ENCODE data around the gene BCDIN3D.

DNA sequence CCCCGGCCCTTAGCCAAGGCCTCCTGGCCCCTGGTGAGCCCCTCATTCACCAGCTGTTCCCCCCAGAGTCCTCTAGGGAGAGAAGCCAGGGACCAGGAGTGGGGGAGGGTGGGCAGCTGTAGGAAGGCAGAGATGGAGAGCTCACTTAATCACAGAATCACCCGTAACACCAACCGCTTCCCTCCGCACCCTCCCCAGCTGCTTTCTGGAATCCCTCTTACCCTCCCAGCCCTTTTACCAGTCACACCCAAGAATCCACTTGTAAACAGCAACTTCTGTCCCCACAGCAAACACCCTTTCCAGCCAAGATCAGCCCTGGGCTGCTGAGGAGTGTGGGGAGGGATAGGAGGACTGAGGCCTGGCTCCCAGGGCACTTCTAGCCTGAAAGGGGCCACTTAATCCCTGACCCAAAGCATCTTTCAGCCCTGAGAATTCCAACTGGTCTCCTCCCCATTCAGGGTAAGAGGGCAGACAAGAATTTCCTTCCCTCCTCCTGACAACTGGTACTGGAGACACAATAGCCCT lies 33.5 kb downstream of the BCDIN3D start:
- TF ChIP-seq, protein P1, sequence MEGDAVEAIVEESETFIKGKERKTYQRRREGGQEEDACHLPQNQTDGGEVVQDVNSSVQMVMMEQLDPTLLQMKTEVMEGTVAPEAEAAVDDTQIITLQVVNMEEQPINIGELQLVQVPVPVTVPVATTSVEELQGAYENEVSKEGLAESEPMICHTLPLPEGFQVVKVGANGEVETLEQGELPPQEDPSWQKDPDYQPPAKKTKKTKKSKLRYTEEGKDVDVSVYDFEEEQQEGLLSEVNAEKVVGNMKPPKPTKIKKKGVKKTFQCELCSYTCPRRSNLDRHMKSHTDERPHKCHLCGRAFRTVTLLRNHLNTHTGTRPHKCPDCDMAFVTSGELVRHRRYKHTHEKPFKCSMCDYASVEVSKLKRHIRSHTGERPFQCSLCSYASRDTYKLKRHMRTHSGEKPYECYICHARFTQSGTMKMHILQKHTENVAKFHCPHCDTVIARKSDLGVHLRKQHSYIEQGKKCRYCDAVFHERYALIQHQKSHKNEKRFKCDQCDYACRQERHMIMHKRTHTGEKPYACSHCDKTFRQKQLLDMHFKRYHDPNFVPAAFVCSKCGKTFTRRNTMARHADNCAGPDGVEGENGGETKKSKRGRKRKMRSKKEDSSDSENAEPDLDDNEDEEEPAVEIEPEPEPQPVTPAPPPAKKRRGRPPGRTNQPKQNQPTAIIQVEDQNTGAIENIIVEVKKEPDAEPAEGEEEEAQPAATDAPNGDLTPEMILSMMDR (IDR thresholded peaks at IDR 0.05; ENCODE audit: borderline replicate concordance, extremely low read depth, low read length, poor library complexity, severe bottlenecking): no peak
- TF ChIP-seq EZH2 (IDR thresholded peaks at IDR 0.05; ENCODE audit: borderline replicate concordance, low read depth, low read length, severe bottlenecking): no peak
